SU-DHL-6 (cell line): Measurements from ENCODE around the gene PRKN.
"Not testable (repeated sequence)": the region's sequence is repeated elsewhere in the genome, so short reads cannot be mapped to it uniquely, and the experiment has no call there.

Source experiments
- H2AFZ ChIP-seq: fragments of 200-600 bp; sonication (generic); 2 replicates; pipeline ENCODE4 v1.6.1; 2014; ENCODE audit warnings: low read depth, mild to moderate bottlenecking, moderate library complexity, mixed read lengths, antibody characterized with exemption, low read length; ENCODE audit not compliant: severe bottlenecking
- H3F3A ChIP-seq: fragments of 200-600 bp; shearing (Covaris generic); 2 replicates; pipeline ENCODE4 v1.6.0; 2016; ENCODE audit warnings: antibody characterized with exemption, mild to moderate bottlenecking; ENCODE audit not compliant: insufficient read depth
- H3K27ac ChIP-seq: fragments of 200-600 bp; sonication (generic); 2 replicates; pipeline ENCODE4 v1.5.1; 2016; ENCODE audit warnings: low read depth, mild to moderate bottlenecking, low read length, moderate library complexity, mixed read lengths
- H3K27me3 ChIP-seq: fragments of 200-600 bp; sonication (generic), shearing (Covaris generic); 2 replicates; pipeline ENCODE4 v1.6.0; 2014; ENCODE audit warnings: mild to moderate bottlenecking, low read length
- H3K36me3 ChIP-seq: fragments of 200-600 bp; sonication (generic); 2 replicates; pipeline ENCODE4 v1.6.1; 2014; ENCODE audit warnings: mild to moderate bottlenecking, low read length, mixed read lengths
- H3K4me2 ChIP-seq: fragments of 300-600, 200-600 bp; shearing (Covaris generic), sonication (generic); 2 replicates; pipeline ENCODE4 v1.6.0; 2014; ENCODE audit warnings: low read length, low read depth, mild to moderate bottlenecking; ENCODE audit not compliant: poor library complexity, severe bottlenecking
- H3K4me3 ChIP-seq: fragments of 200-600 bp; sonication (generic); 2 replicates; pipeline ENCODE4 v1.5.1; 2014; ENCODE audit warnings: antibody characterized with exemption, low read length, mild to moderate bottlenecking, mixed read lengths; ENCODE audit not compliant: insufficient read depth, poor library complexity, severe bottlenecking
- H3K79me2 ChIP-seq: fragments of 200-600 bp; sonication (generic); 2 replicates; pipeline ENCODE4 v1.6.1; 2014; ENCODE audit warnings: mild to moderate bottlenecking, low read length, moderate library complexity; ENCODE audit not compliant: insufficient read depth
- H3K9ac ChIP-seq: fragments of 200-600 bp; sonication (generic); 2 replicates; pipeline ENCODE4 v1.7.0; 2014; ENCODE audit warnings: mild to moderate bottlenecking, low read length
- H3K9me2 ChIP-seq: fragments of 200-600 bp; sonication (generic); replicated peaks from 2 replicates; pipeline ENCODE4 v1.6.1; 2014; ENCODE audit warnings: low read length; ENCODE audit not compliant: insufficient read depth
- H3K9me3 ChIP-seq: fragments of 200-600 bp; sonication (generic); 2 replicates; pipeline ENCODE4 v1.6.1; 2014; ENCODE audit warnings: low read length, mixed read lengths; ENCODE audit not compliant: insufficient read depth
- H4K20me1 ChIP-seq: fragments of 200-600 bp; sonication (generic); 2 replicates; pipeline ENCODE4 v1.6.1; 2014; ENCODE audit warnings: low read depth, mild to moderate bottlenecking, antibody characterized with exemption, low read length, moderate library complexity, mixed read lengths
- CTCF ChIP-seq: fragments of 200-600 bp; sonication (generic); IDR thresholded peaks from one replicate; pipeline ENCODE4 v1.5.1; 2017; ENCODE audit warnings: antibody characterized with exemption, mild to moderate bottlenecking, low read length, moderate library complexity; ENCODE audit not compliant: insufficient read depth, poor library complexity, severe bottlenecking
- EZH2phosphoT487 ChIP-seq: fragments of 200-600 bp; sonication (generic), shearing (Covaris generic); conservative IDR thresholded peaks from 2 replicates; pipeline ENCODE4 v1.6.1; 2018; ENCODE audit warnings: mild to moderate bottlenecking, antibody characterized with exemption, low read length, moderate library complexity, mixed read lengths

The PRKN gene

GRCh38 chr6:161498359-161498758 lies 1229.2 kb downstream of the PRKN start:
- Histone ChIP-seq H3K9ac (no peak overlapping the region), H2AFZ (no peak overlapping the region), H3K36me3 (no peaks in the 10 kb centered on the region), H3K4me3 (no peak overlapping the region), H4K20me1 (no peaks in the 10 kb centered on the region), H3K27ac (no peak overlapping the region), H3K27me3 (no peaks in the 10 kb centered on the region), H3K9me2 (no peaks in the 10 kb centered on the region), H3K79me2 (no peaks in the 10 kb centered on the region), H3K4me2 (no peak overlapping the region), H3F3A (no peaks in the 10 kb centered on the region), H3K9me3 (no peaks in the 10 kb centered on the region)
- TF ChIP-seq CTCF (no peak), EZH2phosphoT487 (no peak)

GRCh38 chr6:161496941-161497340 lies 1230.6 kb downstream of the PRKN start:
- Histone ChIP-seq H3K27me3 (no peaks in the 10 kb centered on the region), H3K36me3 (no peaks in the 10 kb centered on the region), H4K20me1 (no peaks in the 10 kb centered on the region), H3F3A (no peaks in the 10 kb centered on the region), H3K9ac (no peak overlapping the region), H3K9me2 (no peaks in the 10 kb centered on the region), H3K4me3 (no peak overlapping the region), H3K4me2 (no peak overlapping the region), H3K27ac (no peak overlapping the region), H3K9me3 (no peaks in the 10 kb centered on the region), H3K79me2 (no peaks in the 10 kb centered on the region), H2AFZ (no peak overlapping the region)
- TF ChIP-seq CTCF: no peak
- no peak for TF ChIP-seq EZH2phosphoT487

GRCh38 chr6:161496271-161496670 lies 1231.3 kb downstream of the PRKN start:
- H3F3A ChIP-seq, H3K79me2 ChIP-seq, H2AFZ ChIP-seq, H3K9me3 ChIP-seq, H3K4me2 ChIP-seq, H4K20me1 ChIP-seq, H3K36me3 ChIP-seq, H3K27me3 ChIP-seq, H3K4me3 ChIP-seq, H3K27ac ChIP-seq, H3K9me2 ChIP-seq, H3K9ac ChIP-seq: not testable (repeated sequence)

GRCh38 chr6:161494566-161494965 lies 1233.0 kb downstream of the PRKN start:
- H3K27ac ChIP-seq: no peak overlapping the region
- no peaks in the 10 kb centered on the region for H3F3A ChIP-seq
- H3K4me2 ChIP-seq: no peak overlapping the region
- no peak overlapping the region for H2AFZ ChIP-seq
- no peaks in the 10 kb centered on the region for H3K79me2 ChIP-seq
- TF ChIP-seq EZH2phosphoT487 (no peak), CTCF (no peak)
- no peak overlapping the region for H3K4me3 ChIP-seq
- no peaks in the 10 kb centered on the region for H3K27me3 ChIP-seq
- H3K36me3 ChIP-seq: no peaks in the 10 kb centered on the region
- H3K9ac ChIP-seq: no peak overlapping the region
- no peaks in the 10 kb centered on the region for H3K9me3 ChIP-seq
- H3K9me2 ChIP-seq: no peaks in the 10 kb centered on the region
- H4K20me1 ChIP-seq: no peaks in the 10 kb centered on the region
